Esophagus squamous epithelium (tissue), 5 donors: Measurements from ENCODE around the gene MYO1B. TPM values are rescaled to one million over a fixed set of nuclear protein-coding genes. Genes with fewer than 3 reads are reported as not detected.

Experiments
- DNase-seq: peaks from one replicate; lab custom pipeline; 2025; lab: John Stamatoyannopoulos, UW
- H3K27ac ChIP-seq, 4 donors: fragments of 200-600 bp; sonication (generic); one replicate each; pipeline ENCODE4 v1.5.1; 2016 to 2019; ENCODE audit warnings: mild to moderate bottlenecking in 1 of 4
- H3K27me3 ChIP-seq, 4 donors: fragments of 200-600 bp; sonication (generic); 1 replicate in 3 of 4; 2 replicates in 1 of 4; pipeline versions ENCODE4 v1.5.1 to v1.6.0; 2017 to 2021; ENCODE audit warnings: antibody characterized with exemption in 1 of 4
- H3K36me3 ChIP-seq, 3 donors: fragments of 200-600 bp; sonication (generic); one replicate each; pipeline ENCODE4 v1.5.1; 2016 to 2019
- H3K4me1 ChIP-seq, 3 donors: fragments of 200-600 bp; sonication (generic); one replicate each; pipeline ENCODE4 v1.5.1; 2017 to 2019
- H3K4me3 ChIP-seq, 4 donors: fragments of 200-600 bp; sonication (generic); 1 replicate in 3 of 4; 2 replicates in 1 of 4; pipeline ENCODE4 v1.5.1; 2016 to 2019; ENCODE audit warnings: mild to moderate bottlenecking in 2 of 4, moderate library complexity in 1 of 4
- H3K9me3 ChIP-seq, 3 donors: fragments of 200-600 bp; sonication (generic); one replicate each; pipeline ENCODE4 v1.5.1; 2016 to 2019
- CTCF ChIP-seq, 6 experiments: fragments of 450-650 bp in 4 of 6; fragments of 200-600 bp in 2 of 6; sonication (generic) in 2 of 6; IDR thresholded peaks; one replicate each; pipeline ENCODE4 v1.5.1; 2016 to 2019; ENCODE audit warnings: antibody characterized with exemption in 6 of 6, mild to moderate bottlenecking in 4 of 6, moderate library complexity in 4 of 6
- POLR2A ChIP-seq, 4 donors: fragments of 450-650 bp; IDR thresholded peaks; one replicate each; pipeline ENCODE4 v1.6.1; 2017; ENCODE audit warnings: antibody characterized with exemption in 4 of 4, mild to moderate bottlenecking in 4 of 4, moderate library complexity in 3 of 4
- WGBS, 2 donors: methylation state at CpG; one replicate each; pipeline ENCODE4 v1.1.5; 2018; 5-methylcytosine and 5-hydroxymethylcytosine counted together
- intact Hi-C: fragments of 100-400 bp; cut with DNase I; formaldehyde crosslinking; loops from one replicate; pipeline ENCODE4 v1.15.0; 2022
- total RNA-seq, 4 donors: library from RNA; depleted of rRNA; stranded (reverse); fragments of >200 nt; gene quantifications; one replicate each; pipeline ENCODE4 v1.1.0, GENCODE V29; 2016
- donor health status: DM: yes; HTN: yes; CAD: no.

The MYO1B gene
- total RNA-seq, 4 donors from 2014 or later: 24.6 to 152 (median 37.5) TPM

GRCh38 chr2:191262436-191262835, 17.2 kb downstream of the MYO1B start:
- no peak for DNase-seq
- Histone ChIP-seq H3K4me1 (peaks cover 0 to 28% (median 7%) of the 10 kb centered on the region in 3 donors), H3K27ac (no peak overlapping the region), H3K36me3 (no peaks in the 10 kb centered on the region), H3K9me3 (no peaks in the 10 kb centered on the region), H3K27me3 (no peaks in the 10 kb centered on the region), H3K4me3 (no peak overlapping the region)
- 67 to 70% methylated on average over 5 of the region's 5 CpGs for WGBS, 2 donors
- TF ChIP-seq POLR2A (IDR thresholded peaks at IDR 0.05) (no peak), CTCF (IDR thresholded peaks at IDR 0.05) (no peak)
- intact Hi-C loops: no loop called here

- Histone ChIP-seq H3K27me3 (no peaks in the 10 kb centered on the region), H3K27ac (no peak overlapping the region), H3K4me3 (no peak overlapping the region), H3K36me3 (no peaks in the 10 kb centered on the region), H3K9me3 (no peaks in the 10 kb centered on the region), H3K4me1 (peaks cover 0 to 28% (median 7%) of the 10 kb centered on the region in 3 donors)
- intact Hi-C loops: no loop called here
- 38 to 70% methylated on average over 2 of the region's 2 CpGs for WGBS, 2 donors
- no peak for TF ChIP-seq POLR2A (IDR thresholded peaks at IDR 0.05)
- TF ChIP-seq CTCF (IDR thresholded peaks at IDR 0.05): no peak
- DNase-seq: no peak
These were observed 17.8 kb downstream of the MYO1B start for GRCh38 chr2:191263050-191263449.

- WGBS, 2 donors: 35 to 73% methylated on average over 3 of the region's 3 CpGs
- H3K36me3 ChIP-seq: no peaks in the 10 kb centered on the region
- H3K4me3 ChIP-seq: no peak overlapping the region
- H3K9me3 ChIP-seq: no peaks in the 10 kb centered on the region
- no peak for DNase-seq
- no peak for TF ChIP-seq CTCF (IDR thresholded peaks at IDR 0.05)
- TF ChIP-seq POLR2A (IDR thresholded peaks at IDR 0.05): no peak
- intact Hi-C loops: no loop called here
- no peaks in the 10 kb centered on the region for H3K27me3 ChIP-seq
- peaks cover 0 to 20% (median 7%) of the 10 kb centered on the region in 3 donors for H3K4me1 ChIP-seq
- peak overlapping the region in 1 of 4 donors; percentile 0 for H3K27ac ChIP-seq
These were observed 19.5 kb downstream of the MYO1B start for GRCh38 chr2:191264647-191265081.

GRCh38 chr2:191265311-191266170, 20.3 kb downstream of the MYO1B start:
- TF ChIP-seq CTCF (IDR thresholded peaks at IDR 0.05) (no peak), POLR2A (IDR thresholded peaks at IDR 0.05) (no peak)
- H3K4me3 ChIP-seq: peak overlapping the region in 1 of 4 donors; percentile 27
- intact Hi-C loops: no loop called here
- H3K9me3 ChIP-seq: no peaks in the 10 kb centered on the region
- H3K27ac ChIP-seq: peak overlapping the region in 2 of 4 donors; percentile 29 to 60
- H3K27me3 ChIP-seq: no peaks in the 10 kb centered on the region
- peaks cover 0 to 20% (median 7%) of the 10 kb centered on the region in 3 donors for H3K4me1 ChIP-seq
- no peak for DNase-seq
- WGBS, 2 donors: 52 to 60% methylated on average over 13 to 14 of the region's 15 CpGs
- H3K36me3 ChIP-seq: no peaks in the 10 kb centered on the region

- H3K4me1 ChIP-seq: peaks cover 0 to 20% (median 10%) of the 10 kb centered on the region in 3 donors
- intact Hi-C loops: no loop called here
- H3K4me3 ChIP-seq: no peak overlapping the region
- TF ChIP-seq POLR2A (IDR thresholded peaks at IDR 0.05): no peak
- TF ChIP-seq CTCF (IDR thresholded peaks at IDR 0.05): no peak
- 86 to 87% methylated on average over 2 of the region's 2 CpGs for WGBS, 2 donors
- no peak for DNase-seq
- no peaks in the 10 kb centered on the region for H3K36me3 ChIP-seq
- peak overlapping the region in 2 of 4 donors; percentile 29 to 60 for H3K27ac ChIP-seq
- no peaks in the 10 kb centered on the region for H3K9me3 ChIP-seq
- H3K27me3 ChIP-seq: no peaks in the 10 kb centered on the region
These were observed 21.0 kb downstream of the MYO1B start for GRCh38 chr2:191266201-191266600.
